BE2C (cell line): Measurements from ENCODE around the gene FBLL1.

Experiments used
- DNase-seq: peaks from one replicate; pipeline ENCODE4 v3.0.0-alpha.2; 2020
- H3K27me3 ChIP-seq: fragments of 250-450 bp; sonication (Bioruptor Pico); 2 replicates; pipeline ENCODE4 v1.5.1; 2020; ENCODE audit warnings: mild to moderate bottlenecking
- H3K36me3 ChIP-seq: fragments of 250-450 bp; sonication (Bioruptor Pico); 2 replicates; pipeline ENCODE4 v1.5.1; 2020; ENCODE audit warnings: mild to moderate bottlenecking
- H3K4me1 ChIP-seq: fragments of 250-450 bp; sonication (Bioruptor Pico); 2 replicates; pipeline ENCODE4 v1.5.1; 2020
- H3K4me3 ChIP-seq: 2 replicates; pipeline ENCODE4 v1.5.1; 2011; ENCODE audit warnings: low read depth, low read length
- H3K9me3 ChIP-seq: fragments of 250-450 bp; sonication (Bioruptor Pico); 2 replicates; pipeline ENCODE4 v1.5.1; 2020
- TF ChIP-seq, protein P1 (sequence below): IDR thresholded peaks from 2 replicates; pipeline ENCODE4 v1.5.1; 2012; ENCODE audit warnings: mild to moderate bottlenecking, low read depth, low read length

FBLL1 gene

DNA sequence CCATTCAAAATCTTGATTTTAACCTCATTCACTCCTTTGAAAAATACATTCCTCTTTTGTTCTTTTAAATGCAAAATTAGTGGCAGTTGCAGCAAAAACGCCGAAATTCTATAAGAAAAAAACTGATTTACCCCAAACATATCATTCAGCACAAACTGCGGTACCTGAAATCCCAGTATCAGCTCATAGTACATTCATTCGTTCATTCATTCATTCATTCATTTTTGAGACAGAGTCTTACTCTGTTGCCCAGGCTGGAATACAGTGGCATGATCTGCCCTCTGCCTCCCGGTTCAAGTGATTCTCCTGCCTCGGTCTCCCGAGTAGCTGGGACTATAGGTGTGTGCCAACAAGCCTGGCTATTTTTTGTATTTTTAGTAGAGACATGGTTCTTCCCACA is 20.4 kb downstream of the FBLL1 start:
- Histone ChIP-seq H3K4me1 (peaks cover 2% of the 10 kb centered on the region; the same call in 1 of the 2 replicates), H3K4me3 (no peak overlapping the region), H3K27me3 (no peaks in the 10 kb centered on the region), H3K9me3 (no peaks in the 10 kb centered on the region; the same call in none of the 2 replicates), H3K36me3 (peaks cover 60% of the 10 kb centered on the region)
- no peak for DNase-seq
- TF ChIP-seq, protein P1, sequence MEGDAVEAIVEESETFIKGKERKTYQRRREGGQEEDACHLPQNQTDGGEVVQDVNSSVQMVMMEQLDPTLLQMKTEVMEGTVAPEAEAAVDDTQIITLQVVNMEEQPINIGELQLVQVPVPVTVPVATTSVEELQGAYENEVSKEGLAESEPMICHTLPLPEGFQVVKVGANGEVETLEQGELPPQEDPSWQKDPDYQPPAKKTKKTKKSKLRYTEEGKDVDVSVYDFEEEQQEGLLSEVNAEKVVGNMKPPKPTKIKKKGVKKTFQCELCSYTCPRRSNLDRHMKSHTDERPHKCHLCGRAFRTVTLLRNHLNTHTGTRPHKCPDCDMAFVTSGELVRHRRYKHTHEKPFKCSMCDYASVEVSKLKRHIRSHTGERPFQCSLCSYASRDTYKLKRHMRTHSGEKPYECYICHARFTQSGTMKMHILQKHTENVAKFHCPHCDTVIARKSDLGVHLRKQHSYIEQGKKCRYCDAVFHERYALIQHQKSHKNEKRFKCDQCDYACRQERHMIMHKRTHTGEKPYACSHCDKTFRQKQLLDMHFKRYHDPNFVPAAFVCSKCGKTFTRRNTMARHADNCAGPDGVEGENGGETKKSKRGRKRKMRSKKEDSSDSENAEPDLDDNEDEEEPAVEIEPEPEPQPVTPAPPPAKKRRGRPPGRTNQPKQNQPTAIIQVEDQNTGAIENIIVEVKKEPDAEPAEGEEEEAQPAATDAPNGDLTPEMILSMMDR = no peak

GRCh38 chr5:168550656-168551055 is 21.6 kb downstream of the FBLL1 start:
- TF ChIP-seq, protein P1 = no peak

DNA sequence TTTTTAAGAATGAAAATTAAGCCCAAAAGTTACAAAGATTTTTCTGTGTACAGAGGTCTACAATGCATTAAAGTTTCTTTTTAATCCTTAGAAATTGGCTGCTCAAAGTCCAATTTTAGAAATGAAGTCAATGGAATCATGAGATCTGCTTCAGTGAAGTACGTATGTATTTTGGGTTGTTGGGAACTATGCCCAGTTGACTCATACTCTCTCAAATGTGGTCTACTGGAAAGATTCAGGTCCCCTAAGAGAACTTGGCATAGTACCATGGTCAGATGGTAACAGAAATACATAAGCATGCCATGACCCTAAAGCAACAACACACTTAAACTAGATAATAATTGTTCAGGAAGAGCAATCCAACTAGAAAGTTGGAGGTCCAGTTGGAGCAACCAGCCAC is 23.0 kb downstream of the FBLL1 start:
- Histone ChIP-seq H3K4me3 (no peak overlapping the region), H3K4me1 (peaks cover 9% of the 10 kb centered on the region), H3K36me3 (peaks cover 74% of the 10 kb centered on the region), H3K9me3 (no peaks in the 10 kb centered on the region; the same call in none of the 2 replicates), H3K27me3 (no peaks in the 10 kb centered on the region)
- DNase-seq = no peak
- TF ChIP-seq, protein P1 = no peak

More at GRCh38 chr5:168550656-168551055, 21.6 kb downstream of the FBLL1 start:
- DNase-seq = no peak
- H3K36me3 ChIP-seq = peaks cover 68% of the 10 kb centered on the region
- no peaks in the 10 kb centered on the region for H3K27me3 ChIP-seq
- no peaks in the 10 kb centered on the region; the same call in none of the 2 replicates for H3K9me3 ChIP-seq
- H3K4me3 ChIP-seq = no peak overlapping the region
- peaks cover 8% of the 10 kb centered on the region for H3K4me1 ChIP-seq

GRCh38 chr5:168553377-168554130 is 24.4 kb downstream of the FBLL1 start:
- H3K27me3 ChIP-seq = no peaks in the 10 kb centered on the region
- peaks cover 9% of the 10 kb centered on the region for H3K4me1 ChIP-seq
- H3K4me3 ChIP-seq = no peak overlapping the region
- H3K9me3 ChIP-seq = no peaks in the 10 kb centered on the region; the same call in 1 of the 2 replicates
- DNase-seq = no peak
- H3K36me3 ChIP-seq = peaks cover 75% of the 10 kb centered on the region
- TF ChIP-seq, protein P1 = no peak

- Histone ChIP-seq H3K27me3 (no peaks in the 10 kb centered on the region), H3K4me1 (peaks cover 9% of the 10 kb centered on the region), H3K4me3 (no peak overlapping the region), H3K36me3 (peaks cover 91% of the 10 kb centered on the region), H3K9me3 (no peaks in the 10 kb centered on the region; the same call in 1 of the 2 replicates)
- DNase-seq = no peak
- TF ChIP-seq, protein P1 = no peak
These were observed 28.3 kb downstream of the FBLL1 start for GRCh38 chr5:168557389-168557788.

DNA sequence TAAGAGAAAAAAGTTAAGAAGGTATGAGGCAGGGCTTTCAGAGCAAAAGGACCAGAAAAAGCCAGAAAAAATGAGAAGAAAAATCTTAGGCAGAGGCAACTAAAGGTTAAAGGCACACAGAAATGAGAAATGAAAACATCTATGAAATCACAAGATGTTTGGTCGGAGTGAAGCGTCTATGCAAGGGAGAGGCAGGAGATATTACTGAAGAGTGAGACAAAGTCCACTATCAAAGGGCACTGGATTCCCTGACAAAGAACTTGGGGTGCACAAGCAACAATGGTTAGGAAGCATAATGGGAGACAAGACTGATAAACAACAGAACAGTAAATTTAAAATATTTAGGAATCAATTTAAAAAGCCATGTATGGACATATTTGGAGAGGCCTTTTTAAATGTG is 33.2 kb downstream of the FBLL1 start:
- TF ChIP-seq, protein P1 = no peak
- Histone ChIP-seq H3K4me3 (no peak overlapping the region), H3K36me3 (peaks cover 83% of the 10 kb centered on the region), H3K9me3 (no peaks in the 10 kb centered on the region), H3K27me3 (no peaks in the 10 kb centered on the region), H3K4me1 (no peaks in the 10 kb centered on the region)
- no peak for DNase-seq
